H1 (cell line): ENCODE measurements around the gene R3HDM2. TPM values are rescaled to one million over a fixed set of nuclear protein-coding genes. Genes with fewer than 3 reads are reported as not detected.

Experiments used
- E2F6 ChIP-seq: IDR thresholded peaks from 2 replicates; pipeline ENCODE4 v1.6.1; 2012; ENCODE audit warnings: inconsistent platforms
- SIN3A ChIP-seq, 2 experiments: IDR thresholded peaks in 1 of 2; conservative IDR thresholded peaks in 1 of 2; 2 replicates each; pipeline ENCODE4 v1.6.1; 2011 to 2012; ENCODE audit warnings: low read length in 2 of 2, improper control_type of control experiment in 1 of 2, low read depth in 1 of 2, mild to moderate bottlenecking in 1 of 2
- polyA plus RNA-seq, 7 experiments: library from polyadenylated mRNA; depleted of rRNA in 3 of 7; stranded (reverse) in 5 of 7; unstranded in 2 of 7; fragments of >200 nt in 5 of 7; fragments of 200-250 nt in 2 of 7; gene quantifications; 1 replicate in 5 of 7; 2 replicates in 1 of 7; 4 replicates in 1 of 7; pipeline versions ENCODE4 v1.2.1 to v1.2.3, GENCODE V29; 2011 to 2013; ENCODE audit warnings: missing spikeins in 2 of 7, mixed read lengths in 2 of 7
- total RNA-seq: library from RNA; stranded (reverse); fragmentation: NEBNext Ultra II Directional; extraction: Animal tissue kit (Norgen Biotek cat#: 25700); gene quantifications from 2 replicates; pipeline ENCODE4 v1.2.1, GENCODE V29; 2021

Gene R3HDM2
- total and polyA plus RNA-seq, 2 of the 8 experiments (the other 6 are each of a cell fraction or from before 2014, with no cell fraction given), result 25.6 to 27.0 TPM

- TF ChIP-seq E2F6 (0 out of 2 replicates have a peak, but pooled peaks have one; percentile 16), SIN3A (conservative IDR thresholded peaks at IDR 0.05 in 1 of 2, IDR thresholded peaks at IDR 0.05 in 1 of 2; ENCODE audit: low read depth in 1 of 2, low read length in 2 of 2) (no peak)
These were observed 213.6 kb downstream of the R3HDM2 start (continued) for GRCh38 chr12:57216921-57217879.
